NOMO-1 (cell line): ENCODE results near the gene PBX4.
A peak's percentile ranks its signal among the peaks of the same experiment; 100 is the strongest.

Experiments
- DNase-seq, 2 experiments: peaks; one replicate each; lab custom pipeline; 2025; ENCODE audit not compliant: unreplicated experiment in 2 of 2; lab: John Stamatoyannopoulos, UW

PBX4 gene

GRCh38 chr19:19541616-19542015, 76.9 kb downstream of the PBX4 start:
- DNase-seq = no peak

- DNase-seq = no peak
These were observed 77.6 kb downstream of the PBX4 start for GRCh38 chr19:19540715-19541515.

- no peak for DNase-seq
These were observed 78.3 kb downstream of the PBX4 start for GRCh38 chr19:19540064-19540714.

- no peak for DNase-seq
These were observed 78.8 kb downstream of the PBX4 start for GRCh38 chr19:19539698-19540063.

- DNase-seq = no peak
These were observed 79.7 kb downstream of the PBX4 start for GRCh38 chr19:19538785-19539166.

GRCh38 chr19:19538061-19538784, 80.3 kb downstream of the PBX4 start, which contains the start of gene CILP2:
CILP2 (plus strand) TSS chr19:19538265; CDS start chr19:19538350, 85 bp downstream.
- no peak for DNase-seq

GRCh38 chr19:19537075-19538048, 81.1 kb downstream of the PBX4 start:
- no peak for DNase-seq

GRCh38 chr19:19535311-19536191, 82.9 kb downstream of the PBX4 start:
- no peak for DNase-seq

GRCh38 chr19:19534556-19535265, 83.8 kb downstream of the PBX4 start:
- no peak for DNase-seq

GRCh38 chr19:19533841-19534240, 84.6 kb downstream of the PBX4 start:
- DNase-seq = no peak

- DNase-seq = no peak
These were observed 85.4 kb downstream of the PBX4 start for GRCh38 chr19:19532806-19533701.

GRCh38 chr19:19531951-19532805, 86.3 kb downstream of the PBX4 start:
- peak in 1 of 2 experiments; percentile 7 for DNase-seq

GRCh38 chr19:19530889-19531288, 87.6 kb downstream of the PBX4 start:
- no peak for DNase-seq

GRCh38 chr19:19530423-19530804, 88.1 kb downstream of the PBX4 start:
- no peak for DNase-seq

- no peak for DNase-seq
These were observed 88.6 kb downstream of the PBX4 start for GRCh38 chr19:19529783-19530422.

- DNase-seq = no peak
These were observed 89.6 kb downstream of the PBX4 start, which contains the start of gene YJEFN3 for GRCh38 chr19:19528721-19529490. YJEFN3 (plus strand) TSS chr19:19528911; CDS start chr19:19528933, 22 bp downstream.
